ENCODE measurements around the gene KLF3.
A peak's percentile ranks its signal among the peaks of the same experiment; 100 is the strongest.

The KLF3 gene

DNA sequence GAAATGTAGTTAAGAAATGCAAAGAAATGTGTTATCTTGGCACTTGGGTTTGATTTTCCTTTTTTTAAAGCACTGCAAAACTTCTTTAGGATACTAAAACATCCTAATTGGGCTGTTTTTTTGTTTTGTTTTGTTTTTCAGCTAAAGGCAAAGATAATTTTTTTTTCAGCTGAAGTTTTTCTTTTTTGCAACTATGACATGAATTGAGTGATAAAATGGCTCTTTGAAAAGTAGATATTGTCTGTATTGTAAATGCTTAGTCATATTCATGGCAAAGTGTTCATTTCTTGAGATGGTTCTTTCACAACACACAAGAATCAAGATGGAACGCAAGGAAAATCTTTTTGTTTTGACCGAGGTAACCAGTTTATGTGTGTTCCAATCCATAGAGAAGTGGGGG is 35.1 kb downstream of the KLF3 start:
- DNase-seq: no peak

DNA sequence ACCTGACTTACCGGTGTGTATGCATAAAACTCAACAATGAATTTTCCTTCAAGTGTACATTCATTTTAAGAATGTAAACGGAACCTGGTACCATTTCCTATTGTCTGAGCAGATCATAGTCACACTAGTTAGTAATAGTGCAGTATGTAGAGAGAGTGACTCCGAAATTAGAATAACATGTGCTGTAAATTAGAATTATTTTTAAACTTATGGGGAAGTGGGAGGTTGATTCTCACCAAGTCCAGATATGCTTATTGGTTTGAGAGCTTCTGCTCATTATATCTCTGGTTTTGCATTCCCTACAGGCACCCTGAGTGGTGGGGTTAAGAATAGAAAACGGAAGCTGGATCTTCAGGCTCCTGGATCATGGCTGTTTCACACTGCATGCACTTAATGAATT is 39.6 kb downstream of the KLF3 start:
- DNase-seq: no peak

DNA sequence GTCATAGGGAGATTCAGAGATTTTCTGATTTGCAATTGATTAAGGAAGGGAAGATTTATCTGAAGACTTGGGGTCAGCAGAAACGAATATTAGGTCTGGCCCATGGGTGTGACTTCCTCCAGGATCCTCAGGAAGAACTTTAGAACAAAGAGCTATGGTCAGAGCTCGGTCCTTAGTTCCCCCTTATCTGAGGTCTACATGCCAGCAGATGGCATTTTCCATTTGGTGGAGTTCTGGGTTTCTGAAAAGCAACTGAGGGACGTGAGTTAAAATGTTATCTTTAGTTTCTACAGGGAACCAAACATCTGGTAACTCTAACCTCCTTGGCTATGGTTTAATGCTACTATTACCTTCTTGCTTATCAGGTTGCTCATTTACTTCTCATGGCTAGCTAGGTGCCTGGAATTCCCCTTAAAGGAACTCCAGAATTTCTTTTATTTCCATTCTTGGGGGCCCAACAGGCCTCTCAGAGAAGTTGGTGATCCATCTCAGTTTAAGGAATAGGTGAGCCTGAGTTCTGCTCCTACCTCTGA is 40.7 kb downstream of the KLF3 start:
- no peak for DNase-seq

DNA sequence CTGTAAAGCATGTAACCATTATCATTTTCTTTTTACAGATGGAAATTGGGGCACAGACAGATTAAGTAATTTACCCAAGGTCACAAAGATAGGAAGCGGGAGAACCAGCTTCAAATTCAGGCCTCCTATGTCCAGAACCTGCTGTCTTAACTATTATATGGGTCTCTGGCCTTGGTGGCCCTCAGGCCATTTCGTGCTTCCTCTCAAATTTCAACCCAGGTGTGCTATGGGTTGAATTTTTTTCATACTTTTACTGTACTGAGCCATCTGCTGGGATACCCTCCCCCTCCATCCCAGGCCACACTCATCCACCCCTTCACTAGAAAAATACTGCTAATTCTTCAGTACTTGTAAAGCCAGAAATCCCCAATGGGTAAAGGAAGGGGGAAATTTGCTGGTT is 42.3 kb downstream of the KLF3 start:
- DNase-seq: no peak

DNA sequence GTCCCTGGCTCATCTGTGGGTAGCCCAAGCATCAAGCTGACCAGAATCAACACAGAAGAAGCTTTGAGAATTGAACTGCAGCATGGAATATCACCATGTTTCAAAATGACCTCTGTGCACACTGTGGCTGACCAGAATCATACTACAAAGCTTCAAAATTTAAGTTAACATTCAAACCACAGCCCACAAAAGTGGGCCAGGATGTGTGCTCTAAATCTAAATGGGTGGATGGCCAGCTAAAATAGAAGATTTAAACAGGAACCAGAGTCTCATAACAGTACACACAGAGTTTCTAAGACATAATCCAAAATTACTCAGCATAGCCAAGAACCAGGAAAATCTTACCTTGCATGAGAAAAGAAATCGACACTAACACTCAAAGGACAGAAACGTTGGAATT is 46.1 kb downstream of the KLF3 start:
- DNase-seq: no peak

DNA sequence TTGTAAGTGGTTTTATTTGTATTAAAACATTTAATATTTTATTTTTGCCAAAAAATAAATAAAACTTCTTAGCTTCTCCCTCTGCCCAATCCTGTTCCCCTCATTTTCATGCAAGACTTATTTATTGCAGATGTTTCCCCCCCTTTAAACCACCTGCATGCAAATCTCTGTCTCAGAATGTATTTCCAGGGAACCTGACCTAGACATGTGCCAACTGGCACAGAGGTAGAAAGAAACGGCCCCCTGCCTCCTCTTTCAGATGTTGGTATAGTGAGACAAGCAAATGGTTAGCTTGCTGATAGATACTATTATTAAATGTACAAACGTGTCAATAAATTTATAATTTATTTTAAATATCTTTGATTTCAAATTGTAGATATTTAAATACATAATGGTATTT is 47.1 kb downstream of the KLF3 start:
- peak; percentile 20 for DNase-seq

DNA sequence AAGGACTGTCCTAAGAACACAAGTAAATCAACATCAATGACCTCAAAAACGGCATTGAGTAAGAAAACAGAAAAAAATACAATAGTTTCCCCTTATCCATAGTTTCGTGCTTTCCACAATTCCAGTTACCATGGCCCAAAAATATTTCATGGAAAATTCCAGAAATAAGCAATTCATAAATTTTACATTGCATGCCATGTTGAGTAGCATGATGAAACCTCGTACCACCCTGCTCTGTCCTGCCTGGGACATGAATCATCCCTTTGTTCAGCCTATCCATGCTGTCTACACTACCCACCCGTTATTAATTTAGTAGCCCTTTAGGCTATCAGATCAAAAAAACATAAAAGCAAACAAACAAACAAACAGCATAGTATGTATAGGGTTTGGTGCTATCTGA is 51.1 kb downstream of the KLF3 start:
- DNase-seq: no peak

DNA sequence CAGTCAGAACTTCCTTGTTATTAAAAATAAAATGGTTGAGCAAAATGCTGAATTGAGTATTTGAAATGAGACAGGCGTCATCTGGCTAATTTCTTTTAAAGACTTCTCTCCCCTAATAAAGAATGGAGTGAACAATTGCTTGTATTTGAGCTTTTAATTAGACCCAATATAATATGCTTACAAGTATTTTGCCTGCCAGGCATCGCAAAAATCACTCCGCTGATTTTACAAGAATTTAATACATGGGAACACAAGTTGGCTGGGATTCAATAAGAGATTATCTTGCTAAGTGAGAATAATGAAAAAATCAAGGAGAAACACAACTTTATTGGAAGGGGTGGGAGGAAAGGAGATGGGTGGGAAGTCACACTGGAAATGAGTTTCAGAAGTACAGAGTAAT is 52.3 kb downstream of the KLF3 start:
- no peak for DNase-seq

DNA sequence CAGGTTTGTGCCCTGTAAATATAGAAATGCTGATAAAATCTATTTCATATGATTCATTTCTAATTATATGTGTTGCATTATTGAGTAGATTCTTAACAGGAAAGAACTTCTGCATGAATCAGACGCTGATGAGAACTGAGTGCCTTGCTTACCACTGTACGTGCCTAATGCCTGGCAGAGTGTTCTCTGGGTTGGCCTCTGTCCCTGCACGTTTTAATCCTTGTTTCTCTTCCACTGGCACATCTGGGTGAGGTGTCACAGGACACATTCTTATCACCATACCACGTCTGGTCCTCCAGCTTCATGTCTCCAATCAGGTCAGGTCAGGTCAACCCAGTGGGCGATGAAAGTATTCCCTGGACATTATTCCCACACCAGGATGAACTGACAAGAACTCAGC is 53.6 kb downstream of the KLF3 start:
- no peak for DNase-seq

DNA sequence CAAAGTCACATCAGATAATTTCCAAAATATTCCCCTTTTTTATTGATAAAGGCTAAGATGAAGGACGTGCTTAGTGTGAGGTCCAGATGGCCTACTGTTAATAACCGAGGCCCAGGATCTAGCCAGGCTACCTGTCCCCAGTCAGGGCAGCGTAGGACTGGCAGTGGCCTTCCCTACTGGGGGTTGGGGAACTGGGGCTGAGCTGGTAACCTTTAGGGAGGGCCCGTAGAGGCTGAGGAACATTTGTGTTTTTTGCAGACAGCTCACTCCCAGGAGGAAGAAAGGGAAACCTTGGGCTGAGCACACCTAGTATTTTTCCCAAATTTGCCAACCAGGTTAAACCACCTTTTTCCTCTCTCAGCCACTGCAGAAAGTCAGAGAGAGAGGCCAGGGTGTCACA is 59.1 kb downstream of the KLF3 start:
- no peak for DNase-seq

DNA sequence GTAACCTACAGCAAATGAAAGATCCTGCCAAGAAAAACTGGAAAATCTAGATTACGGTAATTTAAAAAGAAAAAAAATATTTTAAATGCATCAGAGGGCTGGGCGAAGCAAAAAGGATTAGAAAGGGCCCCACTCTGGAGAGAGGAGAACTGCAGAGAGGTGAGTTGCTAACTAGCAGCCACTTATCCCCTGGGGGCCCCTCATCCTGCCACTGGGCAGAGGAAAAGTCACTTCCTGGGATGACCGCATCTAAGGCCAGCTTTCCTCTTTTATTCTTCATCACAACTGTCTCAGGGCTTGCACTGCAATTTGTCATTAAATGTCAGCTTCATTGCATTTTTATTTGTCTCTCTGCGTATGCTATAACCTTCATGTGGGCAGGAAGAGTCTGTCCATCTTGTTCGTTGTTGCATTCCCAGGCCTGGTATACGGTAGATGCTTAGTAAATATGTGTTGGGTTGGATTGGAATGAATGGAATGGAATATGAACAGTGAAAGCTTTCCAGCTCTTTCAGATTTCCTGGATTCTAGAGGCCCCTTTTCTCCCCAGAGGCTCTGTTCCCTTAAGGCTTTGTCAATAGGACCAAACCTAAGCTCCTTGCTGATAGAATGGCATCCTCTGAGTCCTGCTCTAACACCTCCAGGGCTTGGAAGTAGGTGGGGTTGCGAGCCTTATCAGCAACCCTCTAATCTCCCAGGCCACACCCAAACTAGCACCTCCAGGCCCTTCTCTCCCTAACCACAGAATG is 59.9 kb downstream of the KLF3 start:
- DNase-seq: no peak

DNA sequence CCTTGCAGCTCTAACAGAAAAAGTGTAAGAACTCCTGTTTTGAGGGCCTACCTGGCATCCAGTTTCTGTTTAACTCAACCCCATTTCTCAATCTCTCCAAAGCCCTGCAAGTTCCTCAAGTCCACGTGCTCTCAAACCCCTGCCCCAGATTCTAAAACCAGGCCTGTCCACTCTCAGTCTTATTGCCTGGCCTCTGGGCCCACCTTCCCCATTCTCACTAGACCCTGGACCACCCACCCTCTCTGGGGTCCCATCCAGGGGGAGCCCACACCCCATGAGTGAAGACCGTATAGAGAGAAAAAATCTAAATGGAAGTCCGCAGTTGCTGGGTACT is 60.4 kb downstream of the KLF3 start:
- no peak for DNase-seq

DNA sequence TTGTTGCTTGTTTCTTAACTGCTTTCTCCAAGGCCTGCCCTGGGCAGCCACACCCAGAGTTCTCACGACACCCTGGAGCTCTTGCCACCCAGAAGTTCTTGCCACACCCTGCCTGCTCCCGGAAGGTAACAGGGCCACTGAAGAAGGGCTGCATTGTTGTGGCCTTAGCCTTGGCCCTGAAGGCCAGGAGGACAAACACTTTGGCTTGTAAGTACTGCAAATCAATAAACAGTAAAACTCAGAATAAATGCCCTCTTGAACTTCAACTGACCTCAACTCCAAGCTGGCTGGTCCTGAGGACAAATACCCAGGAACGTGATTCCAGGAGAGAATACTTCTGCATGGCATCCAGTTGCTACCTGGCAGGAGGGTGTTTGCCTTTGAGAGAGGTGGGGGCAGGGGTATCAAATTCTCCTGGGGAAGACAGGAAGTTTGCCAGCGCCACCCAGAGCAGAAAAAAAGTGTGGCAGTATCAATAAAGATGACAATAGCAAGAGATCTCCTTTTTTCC is 64.7 kb downstream of the KLF3 start:
- DNase-seq: peak; percentile 9

DNA sequence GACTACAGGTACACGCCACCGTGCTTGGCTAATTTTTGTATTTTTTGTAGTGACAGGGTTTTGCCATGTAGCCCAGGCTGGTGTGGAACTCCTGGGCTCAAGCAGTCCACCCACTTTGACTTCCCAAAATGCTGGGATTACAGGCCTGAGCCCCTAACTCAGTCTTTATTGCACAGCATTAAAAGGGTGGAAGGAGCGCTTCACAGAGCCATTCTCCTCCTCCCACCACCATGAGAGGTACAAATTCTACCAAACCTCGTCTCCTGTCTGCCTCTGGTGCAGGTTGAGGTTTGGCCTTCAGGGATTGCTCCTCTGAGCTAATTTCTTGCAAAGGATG is 66.5 kb downstream of the KLF3 start:
- DNase-seq: no peak

DNA sequence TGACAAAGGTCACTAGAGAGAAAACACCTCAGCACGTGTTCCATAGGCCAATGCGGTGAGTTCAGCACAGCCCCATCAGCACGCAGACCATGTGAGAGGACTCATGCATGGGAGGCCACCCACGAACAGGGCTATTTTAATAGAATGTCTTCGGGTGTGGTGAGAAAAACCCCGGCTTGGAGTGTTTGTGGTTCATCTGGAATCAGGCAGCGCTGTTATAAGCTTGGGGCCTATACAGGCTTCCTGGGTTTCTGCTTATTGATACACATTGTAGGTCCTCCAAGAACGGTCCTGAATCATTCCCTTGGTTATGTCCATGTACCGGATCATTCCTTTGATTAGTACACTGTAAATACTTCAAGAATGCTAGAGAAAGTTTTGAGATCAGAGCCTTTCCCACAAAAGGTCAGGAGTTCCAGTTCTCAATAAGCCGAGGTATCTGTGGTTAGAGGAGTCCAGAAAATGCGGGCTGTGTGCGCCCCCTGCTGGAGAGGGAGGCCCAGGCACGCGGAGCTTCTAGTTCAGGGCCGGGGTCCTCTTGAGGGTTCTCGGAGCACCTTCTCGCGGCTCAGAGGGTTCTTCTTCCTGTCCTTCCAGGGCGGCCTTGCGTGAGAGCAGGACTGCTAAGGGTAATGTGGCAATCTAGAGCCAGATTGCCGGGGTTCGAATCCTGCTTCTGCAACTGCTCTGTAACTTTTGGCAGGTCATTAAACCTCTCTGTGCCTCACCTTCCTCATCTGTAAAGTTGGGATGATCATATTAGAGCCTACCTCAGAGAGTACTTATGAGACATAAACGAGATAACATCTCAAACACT is 67.0 kb downstream of the KLF3 start:
- peak; percentile 23 for DNase-seq

DNA sequence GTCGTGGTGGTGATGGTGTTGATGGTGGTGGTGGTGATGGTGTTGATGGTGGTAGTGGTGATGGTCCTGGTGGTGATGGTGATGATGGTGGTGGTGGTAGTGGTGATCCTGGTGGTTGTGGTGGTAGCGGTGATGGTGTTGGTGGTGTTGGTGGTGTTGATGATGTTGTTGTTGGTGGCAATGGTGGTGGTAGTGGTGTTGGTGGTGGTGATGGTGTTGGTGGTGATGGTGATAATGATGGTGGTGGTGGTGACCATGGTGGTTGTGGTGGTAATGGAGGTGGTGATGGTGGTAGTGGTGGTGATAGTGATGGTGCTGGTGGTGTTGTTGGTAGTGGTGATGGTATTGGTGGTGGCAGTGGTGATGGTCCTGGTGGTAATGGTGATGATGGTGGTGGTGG is 69.7 kb downstream of the KLF3 start:
- DNase-seq: no peak

DNA sequence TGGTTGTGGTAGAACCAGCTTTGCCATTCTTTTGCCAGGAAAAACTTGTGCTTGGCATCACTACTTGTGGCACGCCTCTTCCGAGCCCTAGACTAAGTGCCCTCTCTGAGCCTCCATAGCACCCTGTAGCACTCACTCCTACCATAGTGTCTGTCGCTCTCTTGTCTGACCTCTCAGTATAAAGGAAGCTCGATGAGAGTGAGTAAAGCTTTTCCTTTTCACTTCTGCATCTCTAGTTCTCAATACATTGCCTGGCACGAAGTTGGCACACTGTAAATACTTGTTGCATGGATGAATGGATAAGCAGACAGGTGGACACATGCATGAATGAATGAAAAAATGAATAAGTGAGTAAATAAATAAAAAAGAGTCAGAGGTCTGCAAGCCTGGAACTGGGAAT is 70.4 kb downstream of the KLF3 start:
- DNase-seq: no peak

DNA sequence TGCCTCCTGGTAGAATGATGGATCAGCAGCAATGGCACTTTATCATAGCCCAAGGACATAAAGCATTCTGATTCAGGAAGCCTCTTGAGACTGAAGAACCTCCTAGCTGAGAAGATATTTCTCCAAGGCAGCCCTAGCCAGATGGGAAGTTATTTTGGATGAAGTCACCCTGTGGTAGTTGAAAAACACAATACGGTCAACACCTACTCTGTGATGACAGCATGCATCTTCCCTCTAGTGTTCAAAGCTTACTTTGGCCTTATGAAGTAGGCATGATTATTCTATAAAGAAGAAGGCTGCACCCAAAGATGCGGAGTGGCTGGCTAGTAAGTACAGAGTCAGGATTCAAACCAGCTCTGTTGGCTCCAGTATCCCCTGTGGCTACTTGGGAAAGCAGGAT is 70.9 kb downstream of the KLF3 start:
- no peak for DNase-seq

DNA sequence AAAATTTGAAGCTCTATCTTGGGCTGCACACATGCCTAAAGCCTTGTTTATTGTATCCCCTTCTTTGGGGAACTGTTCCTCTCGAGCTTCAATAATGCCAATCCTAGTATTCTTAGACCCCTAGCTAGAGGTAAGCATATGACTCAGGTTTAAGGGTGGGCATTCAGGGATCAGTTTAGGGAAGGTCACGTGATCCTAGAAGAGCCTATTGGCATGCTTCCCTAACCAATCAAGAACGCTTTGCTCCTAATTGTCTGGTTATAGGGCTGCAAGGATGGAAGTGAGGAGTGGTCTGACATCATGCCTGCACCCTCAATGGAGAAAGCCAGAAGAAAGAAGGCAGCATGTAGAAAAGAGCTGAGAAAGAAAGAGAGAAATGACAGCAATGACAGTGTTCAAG is 71.9 kb downstream of the KLF3 start:
- no peak for DNase-seq

DNA sequence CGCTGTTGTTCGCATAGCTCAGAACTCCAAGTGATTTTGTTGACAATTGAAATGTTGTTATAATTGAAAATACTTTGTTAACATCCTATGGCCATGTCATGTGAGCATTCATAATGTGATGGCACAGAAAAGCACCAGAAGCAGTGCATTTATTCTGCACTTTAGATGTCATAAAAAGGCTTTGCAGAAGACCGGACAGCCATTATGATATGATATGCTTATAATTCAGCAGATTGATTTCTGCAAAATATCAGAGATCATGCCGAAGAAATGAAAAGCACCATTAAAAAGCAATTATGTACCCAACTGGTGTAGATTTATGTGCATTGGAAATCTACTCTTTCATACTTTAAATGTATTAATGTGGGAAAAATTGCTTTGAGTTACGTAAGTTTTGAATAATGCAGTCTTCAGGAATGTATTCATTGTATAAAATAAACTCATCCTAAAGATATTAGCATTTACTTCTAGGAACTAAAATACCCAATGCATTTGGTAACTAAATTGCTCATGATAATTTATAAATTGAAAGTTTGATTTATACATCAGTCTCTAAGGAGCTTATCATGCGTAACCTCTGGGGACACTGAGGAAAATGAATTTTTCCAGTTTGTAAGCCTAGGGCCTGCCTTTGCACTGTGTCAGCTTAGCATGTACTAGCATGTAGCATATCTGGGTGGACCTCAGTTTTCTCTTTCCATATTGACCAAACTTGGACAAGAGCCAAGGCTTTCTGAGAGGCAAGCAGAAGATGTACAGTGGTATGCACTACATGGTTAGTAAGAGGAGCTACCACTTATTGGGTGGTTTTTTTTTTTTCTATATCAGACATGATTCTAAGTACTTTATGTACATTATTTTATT is 75.2 kb downstream of the KLF3 start:
- no peak for DNase-seq

DNA sequence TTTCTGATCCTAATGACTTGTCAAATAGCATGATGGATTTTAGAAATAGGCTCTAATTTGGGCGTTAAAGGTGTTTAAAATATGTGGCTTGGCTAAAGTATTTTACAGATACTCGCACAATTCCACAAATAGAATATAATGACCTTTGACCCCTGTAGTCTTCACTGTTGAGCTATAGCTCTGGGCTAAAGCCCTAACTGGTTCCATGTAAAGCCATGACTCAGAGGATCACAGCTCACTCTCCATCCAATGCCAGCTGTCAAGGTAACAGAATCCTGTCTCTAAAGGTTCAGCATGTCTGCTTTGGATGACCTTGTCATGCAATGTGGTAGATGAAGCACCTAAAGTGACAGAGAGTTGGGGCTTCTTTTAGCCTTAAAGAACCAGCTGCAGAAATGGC is 76.3 kb downstream of the KLF3 start:
- DNase-seq: no peak

DNA sequence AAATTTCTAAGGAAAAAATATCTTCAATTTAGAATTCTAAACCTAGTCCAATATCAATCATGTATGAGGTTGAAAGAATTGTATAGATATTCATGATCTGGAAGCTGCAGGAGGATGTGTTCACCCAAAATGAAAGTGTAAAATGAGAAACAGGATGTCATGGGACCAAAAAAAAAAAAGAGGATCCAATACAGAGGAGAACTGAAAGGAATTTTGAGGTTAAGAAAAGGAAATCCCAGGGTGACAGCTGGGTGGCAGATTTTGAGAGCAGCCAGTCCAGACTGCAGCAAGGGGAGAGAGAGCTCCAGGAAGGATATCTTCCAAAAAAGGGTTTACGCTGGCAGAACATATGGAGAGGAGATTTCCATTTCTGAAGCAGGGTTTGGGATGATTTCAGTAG is 79.9 kb downstream of the KLF3 start:
- DNase-seq: no peak

DNA sequence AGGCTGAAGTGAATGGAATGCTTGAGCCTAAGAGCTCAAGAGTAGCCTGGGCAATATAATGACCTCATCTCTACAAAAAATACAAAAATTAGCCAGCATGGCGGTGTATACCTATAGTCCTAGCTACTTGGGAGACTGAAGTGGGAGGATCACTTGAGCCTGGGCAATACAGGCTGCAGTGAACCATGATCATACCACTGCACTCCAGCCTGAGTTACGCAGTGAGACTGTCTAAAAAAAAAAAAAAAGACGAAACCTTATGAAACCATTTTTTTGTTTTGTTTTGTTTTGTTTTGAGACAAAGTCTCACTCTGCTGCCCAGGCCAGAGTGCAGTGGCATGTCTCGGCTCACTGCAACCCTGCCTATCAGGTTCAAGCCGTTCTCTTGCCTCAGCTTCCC is 81.9 kb downstream of the KLF3 start:
- no peak for DNase-seq

DNA sequence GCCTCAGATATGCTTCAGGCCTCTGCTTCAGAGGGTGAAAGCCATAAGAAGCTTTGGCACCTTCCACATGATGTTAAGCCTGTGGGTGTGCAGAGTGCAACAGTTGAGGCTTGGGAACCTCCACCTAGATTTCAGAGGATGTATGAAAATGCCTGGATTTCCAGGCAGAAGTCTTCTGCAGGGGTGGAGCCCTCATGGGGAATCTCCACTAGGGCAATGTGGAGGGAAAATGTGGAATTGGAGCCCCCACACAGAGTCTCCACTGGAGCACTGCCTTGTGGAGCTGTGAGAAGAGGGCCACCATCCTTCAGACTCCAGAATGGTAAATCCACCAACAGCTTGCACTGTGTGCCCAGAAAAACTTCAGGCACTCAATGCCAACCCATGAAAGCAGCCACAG is 83.6 kb downstream of the KLF3 start:
- no peak for DNase-seq
